HT-29 (cell line): ENCODE measurements around the gene PCGF3. TPM values are rescaled to one million over a fixed set of nuclear protein-coding genes. Genes with fewer than 3 reads are reported as not detected.
"Not testable (repeated sequence)": the region's sequence is repeated elsewhere in the genome, so short reads cannot be mapped to it uniquely, and the experiment has no call there.

ENCODE experiments used
- DNase-seq: peaks from one replicate; pipeline ENCODE4 v3.0.0-alpha.2; 2015; ENCODE audit warnings: low spot score
- total RNA-seq: library from RNA; depleted of rRNA; stranded (reverse); fragments of >200 nt; shearing (Covaris generic); gene quantifications from 2 replicates; pipeline ENCODE4 v1.2.3, GENCODE V29; 2014

The PCGF3 gene
- total RNA-seq, 1 experiment from 2014 or later = 64.9 TPM

GRCh38 chr4:762211-763190, 56.9 kb downstream of the PCGF3 start:
- peak; percentile 41 for DNase-seq

GRCh38 chr4:763191-763810, 57.7 kb downstream of the PCGF3 start:
- no peak for DNase-seq

DNA sequence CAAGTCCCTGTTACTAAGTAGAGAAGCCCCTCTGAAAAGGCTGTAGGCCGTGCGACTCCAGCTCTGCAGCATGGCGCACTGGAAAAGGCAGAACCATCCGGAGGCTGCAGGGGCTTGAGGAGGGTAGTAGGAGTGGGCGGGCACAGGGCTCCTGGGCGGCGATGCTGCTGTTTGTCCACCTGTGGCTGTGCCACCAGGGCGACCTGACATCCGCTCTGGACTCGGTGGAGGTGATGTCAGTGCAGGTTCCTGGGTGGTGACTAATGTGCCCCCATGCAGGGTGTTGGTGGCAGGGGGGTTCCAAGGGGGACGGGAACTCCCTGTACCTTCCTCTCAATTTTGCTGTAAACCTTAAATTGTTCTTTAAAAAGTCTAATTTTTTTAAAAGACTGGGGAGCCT, 58.3 kb downstream of the PCGF3 start:
- DNase-seq = no peak

GRCh38 chr4:764405-765169, 59.0 kb downstream of the PCGF3 start:
- DNase-seq = no peak

- no peak for DNase-seq
Measured at GRCh38 chr4:766152-766515, 60.5 kb downstream of the PCGF3 start.

DNA sequence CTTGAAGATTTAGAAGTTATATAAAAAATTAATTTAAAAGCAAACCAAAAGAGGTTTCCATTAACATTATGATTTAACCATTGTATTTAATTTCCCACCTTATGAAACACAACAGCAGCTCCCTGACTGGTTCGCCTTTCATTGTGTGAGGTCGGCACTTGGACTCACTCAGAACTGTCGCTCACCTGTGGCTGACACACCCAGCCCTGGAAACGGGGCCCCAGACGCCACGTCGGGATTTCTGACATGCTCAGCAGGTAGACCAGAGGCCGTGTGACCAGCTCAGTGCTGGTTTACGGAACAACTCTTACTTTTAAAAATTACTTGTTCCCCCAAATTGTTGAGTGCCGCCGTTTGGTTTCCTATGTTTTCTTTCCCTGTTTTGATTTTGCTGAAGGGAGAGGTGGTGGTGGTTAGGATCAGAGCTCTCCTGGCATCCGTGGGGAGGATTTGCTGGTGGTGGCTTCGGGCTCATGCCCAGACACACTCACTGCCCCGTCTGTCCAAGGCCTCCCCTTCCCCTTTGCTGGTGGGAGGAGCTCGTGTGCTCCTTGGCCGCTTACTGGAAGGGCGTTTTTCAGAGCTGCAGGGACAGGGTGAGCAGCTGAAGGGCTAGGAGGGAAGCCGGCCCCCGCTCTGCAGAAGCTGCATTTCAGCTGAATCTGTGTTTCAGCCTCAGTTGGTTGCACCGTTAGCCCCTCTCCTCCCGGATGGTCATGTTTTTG, 61.1 kb downstream of the PCGF3 start:
- DNase-seq = no peak

DNA sequence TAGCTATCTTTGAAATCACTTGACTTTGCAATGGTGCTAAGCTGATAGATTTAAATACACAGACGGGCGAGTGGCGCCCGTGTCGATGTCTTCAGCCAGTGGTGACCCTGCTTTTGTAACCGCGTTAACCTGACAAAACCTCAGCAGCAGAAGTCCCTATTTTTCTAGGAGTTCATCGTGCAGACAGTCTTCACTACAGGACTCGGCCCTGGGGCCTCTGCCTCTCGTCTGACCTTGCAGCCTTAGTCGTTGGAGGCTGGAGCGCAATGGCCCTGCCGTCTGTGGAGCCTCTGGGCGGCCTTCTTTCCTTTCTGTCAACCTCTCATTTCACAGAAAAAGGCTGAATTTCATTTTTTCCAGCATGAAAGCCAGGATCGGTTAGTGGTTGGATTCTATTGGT, 62.4 kb downstream of the PCGF3 start:
- DNase-seq = no peak

- DNase-seq = no peak
Measured at GRCh38 chr4:768995-769394, 63.4 kb downstream of the PCGF3 start.

DNA sequence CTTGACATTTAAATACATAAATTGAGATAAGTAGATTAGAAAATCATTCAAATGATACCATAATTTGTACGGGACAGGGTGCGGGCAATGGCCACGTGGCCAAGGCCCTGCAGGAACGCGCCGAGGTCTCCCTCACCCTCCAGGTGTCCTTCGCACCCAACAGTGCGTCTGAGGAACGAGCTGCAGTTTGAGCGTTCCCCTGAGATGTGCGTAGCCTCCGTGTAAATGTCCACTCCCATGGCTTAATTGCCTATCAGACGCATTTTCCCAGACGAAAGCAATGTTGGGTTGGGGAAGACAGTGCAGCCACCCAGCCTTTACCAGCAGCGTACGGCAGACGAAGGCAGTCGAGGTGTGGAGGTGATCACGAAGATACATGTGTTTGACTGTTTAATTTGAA, 63.9 kb downstream of the PCGF3 start:
- DNase-seq = no peak

- no peak for DNase-seq
Measured at GRCh38 chr4:770022-770421, 64.4 kb downstream of the PCGF3 start.

DNA sequence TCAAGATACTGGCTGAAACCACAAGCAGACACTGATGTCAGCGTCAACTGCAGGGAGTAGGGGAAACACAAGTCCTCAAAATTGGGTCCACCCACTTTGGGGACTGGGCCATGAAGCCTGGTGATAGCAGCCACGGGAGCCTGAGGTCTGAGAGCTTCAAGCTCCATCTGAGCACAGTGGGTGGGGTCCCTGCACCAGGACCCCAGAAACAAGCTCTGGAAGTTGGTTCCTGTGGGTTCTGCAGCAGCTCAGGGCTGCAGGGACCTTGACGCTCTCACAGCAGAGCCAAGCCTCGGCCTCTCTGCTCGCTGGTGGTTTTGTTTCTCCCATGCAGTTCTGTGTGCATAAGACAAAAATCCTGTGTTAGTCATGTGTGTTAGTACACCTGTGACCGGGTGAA, 65.8 kb downstream of the PCGF3 start:
- DNase-seq = no peak

GRCh38 chr4:772118-772517, 66.5 kb downstream of the PCGF3 start:
- DNase-seq = no peak

GRCh38 chr4:772776-773175, 67.1 kb downstream of the PCGF3 start:
- no peak for DNase-seq

GRCh38 chr4:773214-773613, 67.6 kb downstream of the PCGF3 start:
- no peak for DNase-seq

- not testable (repeated sequence) for DNase-seq
Measured at GRCh38 chr4:774419-775092, 68.9 kb downstream of the PCGF3 start.

DNA sequence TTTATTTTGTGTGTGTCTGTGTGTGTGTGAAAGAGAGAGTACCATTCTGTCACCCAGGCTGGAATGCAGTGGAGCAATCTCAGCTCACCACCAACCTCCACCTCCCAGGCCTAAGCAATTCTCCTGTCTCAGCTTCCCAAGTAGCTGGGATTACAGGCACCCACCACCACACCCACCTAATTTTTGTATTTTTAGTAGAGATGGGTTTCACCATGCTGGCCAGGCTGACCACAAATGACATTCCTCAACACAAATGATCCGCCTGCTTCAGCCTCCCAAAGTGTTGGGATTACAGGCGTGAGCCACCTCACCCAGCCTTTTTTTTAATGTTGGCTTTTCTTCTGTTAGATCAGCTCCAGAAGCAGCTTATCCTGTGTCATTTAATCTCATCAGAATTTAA, 69.9 kb downstream of the PCGF3 start:
- not testable (repeated sequence) for DNase-seq

- DNase-seq = no peak
Measured at GRCh38 chr4:776743-777441, 71.3 kb downstream of the PCGF3 start.

DNA sequence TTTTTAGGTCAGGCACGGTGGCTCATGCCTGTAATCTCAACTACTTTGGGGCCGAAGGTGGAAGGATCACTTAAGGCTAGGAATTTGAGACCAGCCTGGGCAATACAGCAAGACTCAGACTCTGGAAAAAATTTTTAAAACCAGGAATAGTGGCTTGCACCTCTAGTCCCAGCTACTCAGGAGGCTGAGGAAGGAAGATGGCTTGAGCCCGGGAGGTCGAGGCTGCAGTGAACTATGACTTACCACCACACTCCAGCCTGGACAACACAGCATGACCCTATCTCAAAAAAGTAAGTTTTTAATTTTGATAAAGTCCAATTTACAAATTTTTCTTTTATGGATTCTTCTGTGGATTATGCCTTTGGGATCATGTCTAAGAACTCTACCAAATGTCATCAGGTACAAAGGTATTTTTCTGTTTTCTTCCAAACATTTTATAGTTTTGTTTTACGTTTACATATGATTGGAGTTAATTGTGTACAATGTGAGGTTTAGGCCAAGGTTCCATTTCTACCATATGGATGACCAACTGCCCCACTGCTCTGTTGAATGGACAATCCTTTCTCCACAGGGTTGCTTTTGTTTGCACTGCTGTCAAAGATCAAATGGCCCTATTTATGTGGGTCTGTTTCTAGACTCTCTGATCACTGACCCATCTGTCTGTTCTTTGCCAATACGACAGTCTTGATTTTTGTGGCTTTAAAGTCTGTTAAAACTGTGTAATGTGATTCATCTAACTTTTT, 72.1 kb downstream of the PCGF3 start:
- no peak for DNase-seq

DNA sequence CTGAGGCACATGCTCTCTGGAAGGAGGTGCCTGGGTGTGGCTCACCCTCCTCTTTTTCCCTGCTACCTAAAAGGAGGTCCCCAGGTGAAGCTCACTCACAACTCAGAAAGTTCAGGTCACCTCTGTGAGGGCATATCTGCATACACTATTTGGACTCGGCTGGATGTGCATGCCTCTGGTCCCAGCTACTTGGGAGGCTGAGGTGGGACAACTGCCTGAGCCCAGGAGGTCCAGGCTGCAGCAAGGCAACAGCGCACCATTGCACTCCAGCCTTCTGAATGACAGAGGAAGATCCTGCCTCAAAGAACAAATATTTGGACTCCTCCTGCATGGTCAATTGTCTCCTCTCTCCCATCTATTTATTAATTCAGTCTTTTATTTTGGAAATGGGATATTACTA, 73.9 kb downstream of the PCGF3 start:
- DNase-seq = no peak

GRCh38 chr4:780255-780654, 74.6 kb downstream of the PCGF3 start:
- DNase-seq = not testable (repeated sequence)
